Gastroesophageal sphincter (tissue), 4 donors: ENCODE data around the gene ANP32B. TPM values are rescaled to one million over a fixed set of nuclear protein-coding genes. Genes with fewer than 3 reads are reported as not detected.

Experiments used
- ATAC-seq: fragments of 150-250 bp; one replicate; pipeline ENCODE4 v1.9.1; 2016; ENCODE audit warnings: mild to moderate bottlenecking, moderate library complexity
- H3K27ac ChIP-seq, 4 donors: fragments of 200-600 bp; sonication (generic) in 3 of 4; 1 replicate in 3 of 4; 2 replicates in 1 of 4; pipeline ENCODE4 v1.5.1; 2016 to 2019
- H3K27me3 ChIP-seq: fragments of 200-600 bp; sonication (generic); one replicate; pipeline ENCODE4 v1.5.1; 2019
- H3K36me3 ChIP-seq, 2 donors: fragments of 200-600 bp; sonication (generic); one replicate each; pipeline ENCODE4 v1.5.1; 2019; ENCODE audit warnings: control low read depth in 1 of 2
- H3K4me1 ChIP-seq, 3 donors: fragments of 200-600 bp; sonication (generic); 1 replicate in 2 of 3; 2 replicates in 1 of 3; pipeline ENCODE4 v1.5.1; 2016 to 2019; ENCODE audit warnings: control low read depth in 2 of 3
- H3K4me3 ChIP-seq, 2 donors: fragments of 200-600 bp; sonication (generic); one replicate each; pipeline ENCODE4 v1.5.1; 2019; ENCODE audit warnings: mild to moderate bottlenecking in 1 of 2, moderate library complexity in 1 of 2
- H3K9me3 ChIP-seq, 3 donors: fragments of 200-600 bp; sonication (generic); one replicate each; pipeline ENCODE4 v1.5.1; 2017 to 2019; ENCODE audit warnings: control low read depth in 2 of 3
- EP300 ChIP-seq: sonication (generic); formaldehyde crosslinking; IDR thresholded peaks from one replicate; pipeline ENCODE4 v1.6.1; 2017; ENCODE audit warnings: antibody characterized with exemption, mild to moderate bottlenecking
- POLR2A ChIP-seq, 2 donors: fragments of 450-650 bp; IDR thresholded peaks; one replicate each; pipeline ENCODE4 v1.6.1; 2017; ENCODE audit warnings: antibody characterized with exemption in 2 of 2, mild to moderate bottlenecking in 2 of 2, moderate library complexity in 1 of 2
- POLR2AphosphoS5 ChIP-seq: sonication (generic); formaldehyde crosslinking; IDR thresholded peaks from one replicate; pipeline ENCODE4 v1.6.1; 2017; ENCODE audit warnings: antibody characterized with exemption
- WGBS, 2 donors: methylation state at CpG; one replicate each; pipeline ENCODE4 v1.1.5; 2018; ENCODE audit warnings: low coverage in 1 of 2; 5-methylcytosine and 5-hydroxymethylcytosine counted together
- total RNA-seq, 4 donors: library from RNA; depleted of rRNA; stranded (reverse); fragments of >200 nt; gene quantifications; one replicate each; pipeline ENCODE4 v1.1.0, GENCODE V29; 2016
- TF ChIP-seq, protein P1 (sequence below), 4 experiments: fragments of 200-600 bp in 2 of 4; fragments of 450-650 bp in 2 of 4; sonication (generic) in 1 of 4; IDR thresholded peaks; one replicate each; pipeline ENCODE4 v1.5.1; 2017 to 2019; ENCODE audit warnings: antibody characterized with exemption in 4 of 4, mild to moderate bottlenecking in 2 of 4, moderate library complexity in 2 of 4

The ANP32B gene
- total RNA-seq, 4 donors from 2014 or later = 33.0 to 41.0 (median 36.1) TPM

GRCh38 chr9:97962575-97962974 lies 20.6 kb upstream of the ANP32B start:
- Histone ChIP-seq H3K9me3 (no peaks in the 10 kb centered on the region), H3K27ac (no peak overlapping the region), H3K4me1 (no peaks in the 10 kb centered on the region), H3K27me3 (peaks cover 8% of the 10 kb centered on the region), H3K4me3 (no peak overlapping the region), H3K36me3 (no peaks in the 10 kb centered on the region)
- TF ChIP-seq EP300 (no peak), POLR2AphosphoS5 (no peak), POLR2A (IDR thresholded peaks at IDR 0.05) (no peak)
- TF ChIP-seq, protein P1, sequence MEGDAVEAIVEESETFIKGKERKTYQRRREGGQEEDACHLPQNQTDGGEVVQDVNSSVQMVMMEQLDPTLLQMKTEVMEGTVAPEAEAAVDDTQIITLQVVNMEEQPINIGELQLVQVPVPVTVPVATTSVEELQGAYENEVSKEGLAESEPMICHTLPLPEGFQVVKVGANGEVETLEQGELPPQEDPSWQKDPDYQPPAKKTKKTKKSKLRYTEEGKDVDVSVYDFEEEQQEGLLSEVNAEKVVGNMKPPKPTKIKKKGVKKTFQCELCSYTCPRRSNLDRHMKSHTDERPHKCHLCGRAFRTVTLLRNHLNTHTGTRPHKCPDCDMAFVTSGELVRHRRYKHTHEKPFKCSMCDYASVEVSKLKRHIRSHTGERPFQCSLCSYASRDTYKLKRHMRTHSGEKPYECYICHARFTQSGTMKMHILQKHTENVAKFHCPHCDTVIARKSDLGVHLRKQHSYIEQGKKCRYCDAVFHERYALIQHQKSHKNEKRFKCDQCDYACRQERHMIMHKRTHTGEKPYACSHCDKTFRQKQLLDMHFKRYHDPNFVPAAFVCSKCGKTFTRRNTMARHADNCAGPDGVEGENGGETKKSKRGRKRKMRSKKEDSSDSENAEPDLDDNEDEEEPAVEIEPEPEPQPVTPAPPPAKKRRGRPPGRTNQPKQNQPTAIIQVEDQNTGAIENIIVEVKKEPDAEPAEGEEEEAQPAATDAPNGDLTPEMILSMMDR (IDR thresholded peaks at IDR 0.05) = no peak
- ATAC-seq = no peak
- WGBS, 2 donors = 79 to 89% methylated on average over 5 of the region's 5 CpGs

DNA sequence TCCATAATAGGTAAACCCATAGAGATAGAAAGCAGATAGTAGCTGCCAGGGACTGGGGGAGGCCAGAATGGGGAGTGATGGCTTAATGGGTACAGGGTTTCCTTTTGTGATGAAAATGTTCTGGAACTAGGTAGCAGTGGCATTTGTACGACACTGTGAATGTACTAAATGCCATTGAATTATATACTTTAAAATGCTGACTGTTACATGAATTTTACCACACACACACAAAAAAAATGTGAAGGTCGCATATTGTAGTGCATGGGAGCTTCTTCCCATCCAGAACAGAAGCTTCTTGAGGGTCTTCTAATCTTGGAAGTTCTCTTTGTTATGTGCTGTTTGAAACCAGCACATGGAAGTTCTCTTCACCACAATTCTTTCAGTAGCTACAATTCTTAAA lies 19.9 kb upstream of the ANP32B start:
- Histone ChIP-seq H3K9me3 (no peaks in the 10 kb centered on the region), H3K27me3 (peaks cover 14% of the 10 kb centered on the region), H3K4me1 (no peaks in the 10 kb centered on the region), H3K36me3 (no peaks in the 10 kb centered on the region), H3K4me3 (no peak overlapping the region), H3K27ac (no peak overlapping the region)
- TF ChIP-seq EP300 = no peak
- ATAC-seq = no peak
- 80% methylated on average over 2 of the region's 2 CpGs; no CpG with 5 or more reads in 1 of the 2 donors for WGBS, 2 donors

DNA sequence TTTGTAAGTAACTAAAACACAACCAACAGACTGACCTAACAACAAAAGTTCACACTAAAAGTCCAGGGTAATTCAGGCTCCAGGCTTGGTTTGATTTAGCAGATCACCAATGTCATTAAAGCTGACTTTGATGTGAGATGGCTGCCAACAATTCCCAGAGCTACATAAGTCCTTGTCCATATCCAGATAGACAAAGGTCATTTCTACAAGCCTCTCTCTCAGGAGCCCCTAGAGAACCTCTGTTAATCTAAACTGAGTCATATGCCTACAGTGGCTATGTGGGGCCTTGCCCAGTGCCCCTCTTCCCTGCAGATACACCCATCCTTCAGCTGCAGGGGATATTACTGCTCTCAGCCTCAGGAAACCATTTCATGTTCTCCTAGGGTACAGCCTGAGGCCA lies 18.2 kb upstream of the ANP32B start:
- H3K9me3 ChIP-seq = no peaks in the 10 kb centered on the region
- TF ChIP-seq, protein P1 (IDR thresholded peaks at IDR 0.05) = no peak
- TF ChIP-seq POLR2A (IDR thresholded peaks at IDR 0.05) (no peak), EP300 (no peak), POLR2AphosphoS5 (no peak)
- no peaks in the 10 kb centered on the region for H3K36me3 ChIP-seq
- peaks cover 22% of the 10 kb centered on the region for H3K27me3 ChIP-seq
- no peak overlapping the region for H3K4me3 ChIP-seq
- no peak for ATAC-seq
- no peak overlapping the region for H3K27ac ChIP-seq
- H3K4me1 ChIP-seq = no peaks in the 10 kb centered on the region

DNA sequence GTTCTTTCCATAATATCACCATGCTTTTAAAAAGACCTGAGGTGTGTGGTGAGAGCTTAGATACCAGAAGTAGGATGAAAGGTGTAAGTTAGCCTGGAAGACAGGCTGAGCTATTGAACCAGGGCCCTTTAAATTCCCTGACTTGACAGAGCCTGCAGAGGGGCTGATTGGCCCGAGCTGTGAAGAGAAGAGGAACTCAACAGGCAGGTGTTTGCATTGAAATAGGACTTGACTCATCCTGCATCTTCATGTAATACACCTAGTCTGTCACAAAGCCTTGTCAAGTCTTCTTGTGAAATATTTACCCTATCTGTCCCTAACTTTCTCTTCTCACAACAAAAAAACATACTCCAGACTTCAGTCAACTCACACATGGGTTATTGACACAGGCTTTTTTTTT lies 16.6 kb upstream of the ANP32B start:
- no peak for ATAC-seq
- WGBS, 2 donors = 6 to 14% methylated on average over 1 of the region's 1 CpG
- TF ChIP-seq POLR2A (IDR thresholded peaks at IDR 0.05) = no peak
- TF ChIP-seq, protein P1 (IDR thresholded peaks at IDR 0.05) = no peak
- no peak for TF ChIP-seq POLR2AphosphoS5
- no peak for TF ChIP-seq EP300
- H3K27ac ChIP-seq = no peak overlapping the region
- no peaks in the 10 kb centered on the region for H3K36me3 ChIP-seq
- H3K9me3 ChIP-seq = no peaks in the 10 kb centered on the region
- no peak overlapping the region for H3K4me3 ChIP-seq
- peaks cover 31% of the 10 kb centered on the region for H3K27me3 ChIP-seq
- H3K4me1 ChIP-seq = no peaks in the 10 kb centered on the region

- H3K4me3 ChIP-seq = no peak overlapping the region
- H3K27me3 ChIP-seq = peaks cover 39% of the 10 kb centered on the region
- no peaks in the 10 kb centered on the region for H3K4me1 ChIP-seq
- no peaks in the 10 kb centered on the region for H3K36me3 ChIP-seq
- TF ChIP-seq POLR2A (IDR thresholded peaks at IDR 0.05) = no peak
- TF ChIP-seq POLR2AphosphoS5 = no peak
- TF ChIP-seq, protein P1 (IDR thresholded peaks at IDR 0.05) = no peak
- no peak for TF ChIP-seq EP300
- WGBS, 2 donors = 73 to 86% methylated on average over 1 to 2 of the region's 2 CpGs
- H3K27ac ChIP-seq = no peak overlapping the region
- H3K9me3 ChIP-seq = no peaks in the 10 kb centered on the region
- no peak for ATAC-seq
Measured at GRCh38 chr9:97969014-97969413, 14.1 kb upstream of the ANP32B start.

GRCh38 chr9:97970165-97970564 lies 13.0 kb upstream of the ANP32B start:
- no peak for ATAC-seq
- no peaks in the 10 kb centered on the region for H3K9me3 ChIP-seq
- WGBS, 2 donors = 56 to 76% methylated on average over 2 to 4 of the region's 7 CpGs
- H3K4me3 ChIP-seq = no peak overlapping the region
- TF ChIP-seq POLR2A (IDR thresholded peaks at IDR 0.05) = no peak
- TF ChIP-seq POLR2AphosphoS5 = no peak
- TF ChIP-seq, protein P1 (IDR thresholded peaks at IDR 0.05) = no peak
- no peak for TF ChIP-seq EP300
- no peaks in the 10 kb centered on the region for H3K4me1 ChIP-seq
- no peaks in the 10 kb centered on the region for H3K36me3 ChIP-seq
- H3K27me3 ChIP-seq = peaks cover 39% of the 10 kb centered on the region
- no peak overlapping the region for H3K27ac ChIP-seq
